ENCODE results near the gene MATK.
A peak's percentile ranks its signal among the peaks of the same experiment; 100 is the strongest.

MATK gene

DNA sequence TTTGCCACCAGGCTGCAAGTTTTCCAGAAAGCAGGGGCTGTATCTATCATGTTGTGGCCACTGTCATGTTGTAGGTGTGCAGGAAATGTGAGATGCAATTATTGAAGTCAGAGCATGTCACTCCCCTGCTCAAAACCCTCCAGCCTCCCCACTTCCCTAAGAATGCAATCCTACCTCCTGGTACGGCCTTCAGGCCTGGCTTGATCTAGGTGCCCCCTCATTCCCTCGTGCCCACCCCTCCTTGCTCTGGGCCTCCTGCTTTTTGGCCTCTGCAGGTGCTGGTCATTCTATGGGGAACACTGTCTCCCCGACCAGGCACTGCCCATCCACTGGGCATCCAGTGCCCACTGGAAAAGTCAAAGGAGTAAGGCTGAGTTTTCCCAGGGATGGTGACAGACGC lies 28.5 kb upstream of the MATK start:
- no peak for DNase-seq

- DNase-seq: no peak
Measured at GRCh38 chr19:3813473-3814392, 27.6 kb upstream of the MATK start.

- no peak for DNase-seq
Measured at GRCh38 chr19:3810708-3811355, 24.7 kb upstream of the MATK start.

GRCh38 chr19:3809881-3810707 lies 23.9 kb upstream of the MATK start:
- DNase-seq: no peak

DNA sequence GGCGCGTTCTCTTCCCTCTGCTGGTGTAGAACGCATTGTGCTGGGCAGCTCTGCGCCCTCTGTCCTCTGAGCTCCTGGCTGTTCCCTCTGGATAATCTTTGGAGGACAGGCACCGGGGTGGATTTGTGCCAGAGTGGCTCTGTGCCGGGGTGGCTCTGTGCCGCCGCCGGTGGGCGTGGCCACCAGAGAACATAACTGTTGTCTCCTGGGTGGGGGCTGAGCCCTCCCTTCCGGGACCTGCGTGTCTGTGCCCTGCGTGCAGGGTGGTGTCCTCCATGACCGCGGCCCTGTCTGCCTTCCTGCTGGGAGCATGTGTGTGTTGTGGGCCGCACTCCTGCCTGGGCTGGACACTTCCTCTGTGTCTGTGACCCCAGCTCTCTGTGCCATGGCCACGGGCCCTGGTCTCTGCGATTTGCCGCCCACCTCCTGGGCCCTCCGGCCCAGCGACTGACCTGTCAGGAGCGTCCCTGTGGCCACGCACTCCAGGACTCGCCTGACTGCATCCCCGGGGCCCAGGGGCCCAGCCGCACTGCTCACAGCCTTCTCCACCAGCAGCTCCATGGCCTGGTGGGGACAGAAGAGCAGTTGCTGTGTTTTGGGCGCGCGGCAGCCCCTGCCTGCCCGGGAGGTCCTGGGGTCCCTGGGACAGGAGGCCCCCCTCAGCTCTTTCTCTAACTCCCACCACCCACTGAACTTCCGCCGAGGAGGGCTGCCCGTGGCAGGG lies 22.4 kb upstream of the MATK start:
- no peak for DNase-seq

- DNase-seq: no peak
Measured at GRCh38 chr19:3807574-3808354, 21.6 kb upstream of the MATK start.

DNA sequence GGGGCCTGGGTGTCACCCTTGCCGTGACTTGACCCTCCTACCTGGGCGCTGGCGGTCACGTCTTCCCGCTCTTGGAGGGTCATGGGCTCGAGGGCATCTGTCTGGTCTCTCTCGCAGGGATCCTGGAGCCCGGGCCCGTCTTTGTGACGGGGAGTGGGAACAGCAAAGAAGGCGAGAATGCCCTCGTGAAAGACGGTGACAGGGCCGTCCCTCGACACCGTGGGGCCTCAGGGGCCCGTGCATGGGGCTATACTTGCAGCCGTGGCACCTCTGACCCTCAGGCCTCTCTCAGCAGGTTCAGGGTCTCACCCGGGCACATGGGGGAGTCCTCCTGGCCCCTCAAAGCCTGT lies 20.9 kb upstream of the MATK start:
- DNase-seq: no peak

GRCh38 chr19:3805859-3806258 lies 19.7 kb upstream of the MATK start:
- DNase-seq: no peak

DNA sequence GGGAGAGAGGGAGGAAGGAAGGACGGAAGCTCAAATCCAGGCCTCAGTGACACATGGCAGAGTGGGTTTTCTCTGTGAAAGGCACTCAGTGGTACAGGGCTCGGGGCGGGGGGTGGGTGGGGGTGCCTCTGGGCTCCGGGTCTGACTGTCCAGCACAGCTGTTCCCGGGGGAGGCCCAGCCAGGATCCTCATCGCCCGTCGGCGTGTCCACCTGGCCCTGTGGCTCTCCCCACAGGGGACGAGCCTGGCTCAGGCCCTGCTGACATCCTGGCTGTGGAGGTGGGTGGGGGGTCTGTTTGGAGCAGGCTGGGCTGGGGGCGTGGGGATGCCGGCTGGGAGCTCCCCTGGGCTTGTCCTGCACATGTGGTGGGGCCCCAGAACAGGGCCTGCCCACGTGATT lies 18.2 kb upstream of the MATK start:
- no peak for DNase-seq

DNA sequence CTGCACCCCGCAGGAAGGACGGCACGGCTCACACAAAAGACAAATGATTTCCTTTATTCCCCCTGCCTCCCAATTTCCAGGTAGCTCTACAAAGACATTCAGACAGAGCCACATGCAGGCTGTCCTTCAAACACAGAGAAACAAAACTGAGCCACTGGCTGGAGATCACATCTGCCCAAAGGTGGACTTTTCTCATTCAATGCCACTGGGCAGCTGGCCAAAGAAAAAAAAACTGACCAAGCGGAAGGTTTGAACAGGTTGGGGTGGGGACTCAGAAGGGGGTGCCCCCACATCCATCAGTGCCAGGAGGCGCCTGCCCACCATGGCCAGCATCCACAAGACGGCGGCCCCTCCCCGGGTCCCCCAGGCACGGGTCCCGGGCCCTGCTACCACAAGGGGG lies 17.8 kb upstream of the MATK start:
- DNase-seq: no peak

DNA sequence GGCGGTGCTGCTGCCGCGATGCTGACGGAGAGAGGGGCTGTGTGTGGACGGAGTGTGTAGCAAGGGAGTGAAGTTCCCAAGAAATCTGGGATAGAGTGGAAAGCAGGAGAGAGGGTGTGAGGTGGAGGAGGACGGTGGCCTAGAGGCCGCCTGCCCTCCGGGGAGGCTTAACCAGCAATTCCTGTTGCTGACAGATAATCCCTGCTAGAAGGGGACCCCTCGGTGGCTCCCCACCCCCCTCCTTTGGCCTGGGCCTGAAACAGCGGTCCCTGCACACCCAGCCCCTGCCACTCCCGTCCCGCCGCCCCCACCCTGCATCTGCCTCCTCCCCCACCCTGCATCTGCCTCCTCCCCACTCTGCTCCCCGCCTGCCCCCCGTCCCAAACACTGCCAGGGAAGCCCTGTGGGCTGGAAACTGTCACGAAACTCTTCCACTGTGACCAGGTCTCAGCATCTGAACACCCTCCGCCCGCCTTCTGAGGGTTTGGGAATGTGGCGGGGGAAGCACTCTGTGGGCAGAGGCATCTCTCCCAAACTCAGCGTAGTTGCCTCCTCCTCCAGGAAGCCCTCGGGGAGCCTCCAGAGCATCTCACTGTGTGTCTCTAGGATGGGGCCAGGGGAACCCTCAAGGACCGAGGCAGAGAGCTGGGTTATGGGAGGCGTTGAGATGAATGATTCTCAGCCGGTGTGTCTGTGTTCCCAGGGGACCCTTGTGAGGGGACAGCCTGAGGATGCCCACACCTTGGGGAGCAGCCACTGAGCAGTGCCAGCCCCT lies 17.1 kb upstream of the MATK start:
- no peak for DNase-seq

GRCh38 chr19:3801412-3802096 lies 15.4 kb upstream of the MATK start:
- peak; percentile 62 for DNase-seq

DNA sequence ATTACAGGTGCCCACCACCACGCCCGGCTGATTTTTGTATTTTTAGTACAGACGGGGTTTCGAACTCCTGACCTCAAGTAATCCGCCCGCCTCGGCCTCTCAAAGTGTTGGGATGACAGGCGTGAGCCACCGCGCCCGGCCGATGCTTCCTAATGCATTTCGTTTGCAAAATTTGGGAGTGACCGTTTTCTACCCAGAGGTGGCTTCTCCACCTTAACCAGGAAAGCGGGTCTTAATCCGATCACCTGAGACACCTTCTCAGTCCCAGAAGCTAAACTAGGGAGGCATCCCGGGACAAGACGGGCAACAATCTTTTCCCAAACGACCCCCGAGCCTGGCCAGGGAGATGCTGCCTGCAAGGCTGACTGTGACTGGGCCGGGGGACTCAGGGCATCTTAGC lies 14.8 kb upstream of the MATK start:
- no peak for DNase-seq

DNA sequence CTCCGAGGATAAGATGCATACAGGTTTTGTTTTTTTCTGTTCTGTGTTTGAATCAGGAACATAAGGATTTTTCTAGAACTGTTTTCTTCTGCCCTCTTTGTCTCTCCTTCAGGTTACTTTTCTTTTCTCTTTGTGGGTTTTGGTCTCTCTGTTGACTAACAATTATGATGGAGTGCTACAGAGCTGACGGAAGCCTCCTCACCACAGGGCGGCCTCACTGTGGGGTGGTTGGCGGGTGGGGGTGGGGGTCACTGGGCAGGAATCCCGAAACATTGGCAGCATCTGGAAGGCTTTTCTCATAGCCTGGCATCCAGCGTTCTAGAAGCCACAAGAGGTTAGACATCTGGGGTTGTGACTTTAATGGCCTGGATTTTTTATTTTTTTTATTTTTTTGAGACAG lies 12.0 kb upstream of the MATK start:
- no peak for DNase-seq

DNA sequence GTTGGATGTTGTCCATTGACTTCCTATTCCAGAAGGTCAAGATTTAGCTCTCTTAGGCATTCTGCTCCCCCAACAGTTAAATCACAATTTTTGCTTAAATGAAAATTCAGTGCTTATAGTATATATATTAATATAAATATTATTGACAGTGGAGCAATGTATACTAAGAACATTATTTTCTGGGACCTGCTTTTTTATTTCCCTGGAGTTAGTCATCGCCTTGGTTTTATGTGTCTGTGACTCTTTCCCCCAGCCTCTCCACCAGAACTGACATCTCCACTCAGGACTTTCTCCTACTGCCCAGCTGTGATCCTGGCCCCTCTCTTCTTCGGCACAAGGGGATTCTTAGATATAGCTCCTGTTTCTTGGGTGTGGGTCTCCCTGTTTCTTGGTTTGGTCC lies 10.2 kb upstream of the MATK start:
- no peak for DNase-seq

- no peak for DNase-seq
Measured at GRCh38 chr19:3793799-3794198, 7.6 kb upstream of the MATK start.

DNA sequence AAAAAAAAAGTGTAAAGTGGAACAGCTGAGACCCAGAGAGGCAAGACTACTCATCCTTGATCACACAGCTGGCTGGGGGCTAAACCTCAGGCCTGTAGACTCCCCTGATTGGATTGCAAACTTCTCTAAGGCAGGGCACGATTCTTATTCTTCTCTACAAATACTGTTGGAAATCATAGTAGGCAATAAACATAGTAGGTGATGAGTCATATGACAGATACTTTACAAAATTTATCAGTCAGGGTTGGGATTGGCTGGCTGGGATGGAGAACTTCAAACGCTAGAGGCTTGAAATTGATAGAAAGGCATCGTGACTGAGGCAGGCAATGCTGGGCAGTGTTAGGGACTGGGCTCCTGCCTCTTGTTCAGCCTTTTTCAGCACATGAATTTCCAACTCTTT lies 5.9 kb upstream of the MATK start:
- no peak for DNase-seq

GRCh38 chr19:3790941-3791340 lies 4.8 kb upstream of the MATK start:
- DNase-seq: no peak

GRCh38 chr19:3790209-3790734 lies 4.1 kb upstream of the MATK start:
- no peak for DNase-seq

DNA sequence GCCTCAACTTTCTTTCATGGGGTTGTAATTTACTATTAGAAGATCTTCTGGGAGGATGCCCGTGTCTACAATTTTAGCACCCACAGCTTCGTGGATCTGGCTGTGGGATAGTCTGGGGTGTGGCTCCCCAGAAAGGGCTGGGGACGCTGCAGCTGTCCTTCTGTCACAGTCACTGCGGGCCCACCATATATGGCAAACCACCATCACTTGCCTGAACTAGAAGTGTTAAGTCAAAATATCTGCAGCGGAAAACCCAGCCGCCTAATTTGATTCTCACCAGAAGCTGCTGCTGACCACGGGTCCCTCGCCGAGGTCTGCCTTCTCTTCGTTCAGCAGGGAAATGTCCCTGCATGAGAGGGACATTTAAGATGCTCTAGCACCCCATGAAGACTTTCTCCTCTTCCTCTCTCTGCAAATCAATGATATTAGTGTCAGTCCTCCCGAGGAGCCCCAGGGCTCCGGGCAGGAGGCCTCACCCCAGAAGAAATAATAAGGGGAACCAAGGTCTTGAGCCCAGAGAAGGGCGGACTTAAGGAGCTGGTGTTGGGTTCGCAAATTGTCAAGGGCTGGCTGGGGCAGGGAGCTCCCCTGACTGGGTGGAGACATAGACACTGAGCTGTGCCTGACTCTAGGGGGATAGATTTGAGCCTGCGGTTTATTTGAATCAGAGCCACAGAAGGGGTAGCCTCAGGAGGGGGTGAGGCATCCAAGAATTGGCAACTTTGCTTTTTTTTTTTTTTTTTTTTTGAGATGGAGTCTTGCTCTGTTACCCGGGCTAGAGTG lies 3.0 kb upstream of the MATK start:
- DNase-seq: no peak

Measured in activated T-cell treated with anti-CD3 and anti-CD28 coated beads, Interleukin-2, amount 50 U/mL, for 1 hour (primary cell).